Liver (tissue), 9 donors: ENCODE data around the gene PREX1. TPM values are rescaled to one million over a fixed set of nuclear protein-coding genes. Genes with fewer than 3 reads are reported as not detected.
"Not testable (repeated sequence)": the region's sequence is repeated elsewhere in the genome, so short reads cannot be mapped to it uniquely, and the experiment has no call there.

Experiments used
- DNase-seq: peaks from one replicate; pipeline ENCODE4 v3.0.0-alpha.2; 2017; ENCODE audit warnings: low spot score
- H3K27ac ChIP-seq, 2 donors: one replicate each; pipeline ENCODE4 v1.7.0; 2013; ENCODE audit warnings: inconsistent platforms in 2 of 2, low read length in 2 of 2, control low read depth in 1 of 2, low read depth in 1 of 2, mild to moderate bottlenecking in 1 of 2
- H3K27me3 ChIP-seq, 4 donors: one replicate each; pipeline versions ENCODE4 v1.6.1 to v1.7.0; 2013; ENCODE audit warnings: low read length in 3 of 4, inconsistent platforms in 1 of 4, mild to moderate bottlenecking in 1 of 4, moderate library complexity in 1 of 4; ENCODE audit not compliant: control insufficient read depth in 4 of 4, insufficient read depth in 4 of 4
- H3K36me3 ChIP-seq, 4 donors: one replicate each; pipeline versions ENCODE4 v1.6.1 to v1.7.0; 2013; ENCODE audit warnings: low read length in 3 of 4, mild to moderate bottlenecking in 3 of 4, low read depth in 1 of 4, moderate library complexity in 1 of 4; ENCODE audit not compliant: control insufficient read depth in 4 of 4, insufficient read depth in 3 of 4
- H3K4me1 ChIP-seq, 4 donors: one replicate each; pipeline versions ENCODE4 v1.6.1 to v1.7.0; 2013; ENCODE audit warnings: low read length in 3 of 4, mild to moderate bottlenecking in 3 of 4, moderate library complexity in 1 of 4; ENCODE audit not compliant: control insufficient read depth in 4 of 4, insufficient read depth in 4 of 4
- H3K4me3 ChIP-seq, 3 donors: one replicate each; pipeline versions ENCODE4 v1.6.1 to v1.7.0; 2013; ENCODE audit warnings: low read length in 3 of 3, control low read depth in 1 of 3, low read depth in 1 of 3, mild to moderate bottlenecking in 1 of 3
- H3K9ac ChIP-seq, 2 donors: one replicate each; pipeline ENCODE4 v1.7.0; 2013; ENCODE audit warnings: low read length in 2 of 2, mild to moderate bottlenecking in 2 of 2, moderate library complexity in 2 of 2, control low read depth in 1 of 2, low read depth in 1 of 2
- H3K9me3 ChIP-seq, 4 donors: one replicate each; pipeline versions ENCODE4 v1.6.1 to v1.7.0; 2013; ENCODE audit warnings: low read length in 3 of 4; ENCODE audit not compliant: control insufficient read depth in 4 of 4
- CTCF ChIP-seq: fragments of 150-350 bp; IDR thresholded peaks from 2 replicates; pipeline ENCODE4 v1.5.1; 2017; ENCODE audit warnings: improper control_type of control experiment, low read depth, low read length; ENCODE audit not compliant: missing input control
- EGR1 ChIP-seq, 2 donors: IDR thresholded peaks; 2 replicates each; pipeline ENCODE4 v1.6.1; 2016 to 2018; ENCODE audit warnings: antibody characterized with exemption in 2 of 2, low read depth in 2 of 2
- FOXA1 ChIP-seq: IDR thresholded peaks from 2 replicates; pipeline ENCODE4 v1.6.1; 2016; ENCODE audit warnings: antibody characterized with exemption
- FOXA2 ChIP-seq: IDR thresholded peaks from 2 replicates; pipeline ENCODE4 v1.6.1; 2016; ENCODE audit warnings: antibody characterized with exemption
- GABPA ChIP-seq, 2 donors: IDR thresholded peaks in 1 of 2; conservative IDR thresholded peaks in 1 of 2; 2 replicates each; pipeline ENCODE4 v1.6.1; 2016; ENCODE audit warnings: antibody characterized with exemption in 2 of 2, mild to moderate bottlenecking in 1 of 2, moderate library complexity in 1 of 2
- HNF4G ChIP-seq: IDR thresholded peaks from 2 replicates; pipeline ENCODE4 v1.6.1; 2016; ENCODE audit warnings: antibody characterized with exemption
- JUND ChIP-seq, 2 donors: IDR thresholded peaks; 2 replicates each; pipeline ENCODE4 v1.6.1; 2016; ENCODE audit warnings: antibody characterized with exemption in 2 of 2
- NR2F2 ChIP-seq: IDR thresholded peaks from 2 replicates; pipeline ENCODE4 v1.6.1; 2016; ENCODE audit warnings: antibody characterized with exemption
- RAD21 ChIP-seq, 2 donors: IDR thresholded peaks; 2 replicates each; pipeline ENCODE4 v1.6.1; 2016; ENCODE audit warnings: antibody characterized with exemption in 2 of 2, mild to moderate bottlenecking in 2 of 2
- REST ChIP-seq: IDR thresholded peaks from 2 replicates; pipeline ENCODE4 v1.6.1; 2016; ENCODE audit warnings: antibody characterized with exemption, mild to moderate bottlenecking
- RXRA ChIP-seq, 2 donors: IDR thresholded peaks; 2 replicates each; pipeline ENCODE4 v1.6.1; 2017 to 2018; ENCODE audit warnings: antibody characterized with exemption in 2 of 2, mild to moderate bottlenecking in 1 of 2
- SP1 ChIP-seq: IDR thresholded peaks from 2 replicates; pipeline ENCODE4 v1.6.1; 2018; ENCODE audit warnings: antibody characterized with exemption, mild to moderate bottlenecking
- TAF1 ChIP-seq: conservative IDR thresholded peaks from 2 replicates; pipeline ENCODE4 v1.6.1; 2016; ENCODE audit warnings: antibody characterized with exemption, mild to moderate bottlenecking
- WGBS: extraction: QIAGEN DNeasy Blood & Tissue Kit; methylation state at CpG from one replicate; pipeline ENCODE4 v1.1.7; 2013; 5-methylcytosine and 5-hydroxymethylcytosine counted together
- polyA plus RNA-seq, 2 donors: library from polyadenylated mRNA; stranded (reverse) in 1 of 2; unstranded in 1 of 2; fragments of 200-250 nt in 1 of 2; fragments of >200 nt in 1 of 2; fragmentation: Nextera tagmentation in 1 of 2; extraction: Ambion mirVana in 1 of 2; gene quantifications; one replicate each; pipeline versions ENCODE4 v1.2.1 to v1.2.3, GENCODE V29; 2013 to 2015
- total RNA-seq, 2 donors: library from RNA; depleted of rRNA; stranded (reverse); fragments of >200 nt; gene quantifications; one replicate each; pipeline ENCODE4 v1.2.3, GENCODE V29; 2014
- TF ChIP-seq, protein P1 (sequence below): IDR thresholded peaks from 2 replicates; pipeline ENCODE4 v1.6.1; 2016; ENCODE audit warnings: antibody characterized with exemption
- TF ChIP-seq, protein P2 (sequence below): IDR thresholded peaks from 2 replicates; pipeline ENCODE4 v1.6.1; 2016; ENCODE audit warnings: antibody characterized with exemption
- donor health status: healthy.
- donor health status: healthy.
- donor health status: healthy.
- donor health status: healthy.
- donor health status: healthy.

The PREX1 gene
- total and polyA plus RNA-seq, 4 donors, result 2.2 to 18.0 (median 10.8) TPM

GRCh38 chr20:48813446-48813747 is 14.4 kb downstream of the PREX1 start (continued):
- TF ChIP-seq CTCF (no peak), SP1 (no peak)
- TF ChIP-seq, protein P1, sequence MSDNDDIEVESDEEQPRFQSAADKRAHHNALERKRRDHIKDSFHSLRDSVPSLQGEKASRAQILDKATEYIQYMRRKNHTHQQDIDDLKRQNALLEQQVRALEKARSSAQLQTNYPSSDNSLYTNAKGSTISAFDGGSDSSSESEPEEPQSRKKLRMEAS, result no peak

- H3K9ac ChIP-seq, result no peak overlapping the region
- H3K4me1 ChIP-seq, result no peaks in the 10 kb centered on the region
- no peak overlapping the region for H3K27ac ChIP-seq
- H3K36me3 ChIP-seq, result no peaks in the 10 kb centered on the region
- no peaks in the 10 kb centered on the region for H3K9me3 ChIP-seq
- no peak for TF ChIP-seq EGR1 (IDR thresholded peaks at IDR 0.05; ENCODE audit: low read depth in 2 of 2)
- no peak for TF ChIP-seq NR2F2
- TF ChIP-seq, protein P2, sequence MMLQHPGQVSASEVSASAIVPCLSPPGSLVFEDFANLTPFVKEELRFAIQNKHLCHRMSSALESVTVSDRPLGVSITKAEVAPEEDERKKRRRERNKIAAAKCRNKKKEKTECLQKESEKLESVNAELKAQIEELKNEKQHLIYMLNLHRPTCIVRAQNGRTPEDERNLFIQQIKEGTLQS, result no peak
- no peak for TF ChIP-seq RAD21 (IDR thresholded peaks at IDR 0.05)
- no peak for TF ChIP-seq JUND (IDR thresholded peaks at IDR 0.05)
- no peak for TF ChIP-seq GABPA (IDR thresholded peaks at IDR 0.05 in 1 of 2, conservative IDR thresholded peaks at IDR 0.05 in 1 of 2)
- no peak for TF ChIP-seq RXRA (IDR thresholded peaks at IDR 0.05)
- TF ChIP-seq FOXA2, result no peak
- no peak for TF ChIP-seq SP1
- TF ChIP-seq FOXA1, result no peak
- TF ChIP-seq TAF1, result no peak
- no peaks in the 10 kb centered on the region for H3K27me3 ChIP-seq
- no peak overlapping the region for H3K4me3 ChIP-seq
- no peak for DNase-seq
- WGBS, result 87% methylated on average over 15 of the region's 15 CpGs
Measured at GRCh38 chr20:48812600-48813445, 15.0 kb downstream of the PREX1 start.

- not testable (repeated sequence) for H3K4me3 ChIP-seq, H3K27me3 ChIP-seq, H3K36me3 ChIP-seq, DNase-seq, H3K27ac ChIP-seq, H3K9ac ChIP-seq, H3K4me1 ChIP-seq, H3K9me3 ChIP-seq
- WGBS, result 92% methylated on average over 1 of the region's 1 CpG
Measured at GRCh38 chr20:48812114-48812513, 15.7 kb downstream of the PREX1 start.

GRCh38 chr20:48809673-48810072 is 18.1 kb downstream of the PREX1 start:
- no peak for TF ChIP-seq SP1
- no peak for TF ChIP-seq FOXA2
- TF ChIP-seq REST, result no peak
- TF ChIP-seq HNF4G, result no peak
- 77% methylated on average over 5 of the region's 5 CpGs for WGBS

More at GRCh38 chr20:48809673-48810072, 18.1 kb downstream of the PREX1 start:
- Histone ChIP-seq H3K27me3 (no peaks in the 10 kb centered on the region), H3K9ac (no peak overlapping the region), H3K36me3 (no peaks in the 10 kb centered on the region), H3K9me3 (peaks cover 0 to 2% (median 1%) of the 10 kb centered on the region in 4 donors), H3K4me1 (no peaks in the 10 kb centered on the region), H3K27ac (no peak overlapping the region), H3K4me3 (no peak overlapping the region)
- DNase-seq, result no peak
